H9 (cell line): ENCODE measurements around the gene FGF9. TPM values are rescaled to one million over a fixed set of nuclear protein-coding genes. Genes with fewer than 3 reads are reported as not detected.

Experiments
- DNase-seq: peaks from one replicate; pipeline ENCODE4 v3.0.0-alpha.2; 2017
- H2AFZ ChIP-seq: one replicate; pipeline ENCODE4 v1.6.1; 2013; ENCODE audit warnings: mild to moderate bottlenecking, low read length, control low read depth, moderate library complexity
- H2AK5ac ChIP-seq: 2 replicates; pipeline ENCODE4 v1.6.1; 2013; ENCODE audit warnings: low read length, control low read depth, mixed read lengths; ENCODE audit not compliant: insufficient read length
- H2BK120ac ChIP-seq: one replicate; pipeline ENCODE4 v1.6.1; 2013; ENCODE audit warnings: low read depth, mild to moderate bottlenecking, low read length, control low read depth, inconsistent platforms; ENCODE audit not compliant: poor library complexity, severe bottlenecking
- H2BK12ac ChIP-seq: 2 replicates; pipeline ENCODE4 v1.6.1; 2013; ENCODE audit warnings: low read length, control low read depth, mixed read lengths, low read depth; ENCODE audit not compliant: insufficient read length
- H2BK15ac ChIP-seq: 2 replicates; pipeline ENCODE4 v1.6.1; 2013; ENCODE audit warnings: low read depth, low read length, control low read depth
- H2BK20ac ChIP-seq: one replicate; pipeline ENCODE4 v1.6.1; 2013; ENCODE audit warnings: low read depth, mild to moderate bottlenecking, low read length, control low read depth, inconsistent platforms; ENCODE audit not compliant: poor library complexity, severe bottlenecking
- H2BK5ac ChIP-seq: 2 replicates; pipeline ENCODE4 v1.6.1; 2013; ENCODE audit warnings: low read length, control low read depth, mixed read lengths; ENCODE audit not compliant: insufficient read length
- H3K14ac ChIP-seq: 2 replicates; pipeline ENCODE4 v1.6.1; 2013; ENCODE audit warnings: low read length, control low read depth; ENCODE audit not compliant: insufficient read depth
- H3K18ac ChIP-seq: 2 replicates; pipeline ENCODE4 v1.6.1; 2013; ENCODE audit warnings: low read depth, mild to moderate bottlenecking, mixed read lengths, low read length, control low read depth; ENCODE audit not compliant: insufficient read length
- H3K23ac ChIP-seq: 2 replicates; pipeline ENCODE4 v1.6.1; 2013; ENCODE audit warnings: low read length, control low read depth, mixed read lengths, low read depth; ENCODE audit not compliant: insufficient read length
- H3K23me2 ChIP-seq: 2 replicates; pipeline ENCODE4 v1.6.1; 2013; ENCODE audit warnings: low read depth, mild to moderate bottlenecking, mixed read lengths, low read length, control low read depth; ENCODE audit not compliant: insufficient read length, poor library complexity, severe bottlenecking
- H3K27ac ChIP-seq: 2 replicates; pipeline ENCODE4 v1.5.1; 2013; ENCODE audit warnings: low read length, control low read depth, mixed read lengths, low read depth; ENCODE audit not compliant: insufficient read length
- H3K27me3 ChIP-seq: 2 replicates; pipeline ENCODE4 v1.6.1; 2013; ENCODE audit warnings: low read length, control low read depth, inconsistent platforms; ENCODE audit not compliant: insufficient read depth
- H3K4ac ChIP-seq: 2 replicates; pipeline ENCODE4 v1.6.1; 2013; ENCODE audit warnings: low read depth, mild to moderate bottlenecking, control low read depth, inconsistent platforms, low read length, moderate library complexity
- H3K4me1 ChIP-seq: 2 replicates; pipeline ENCODE4 v1.6.1; 2013; ENCODE audit warnings: low read length, control low read depth, inconsistent platforms; ENCODE audit not compliant: insufficient read depth
- H3K4me2 ChIP-seq: 2 replicates; pipeline ENCODE4 v1.6.1; 2013; ENCODE audit warnings: low read length, control low read depth, mixed read lengths; ENCODE audit not compliant: insufficient read length, insufficient read depth
- H3K56ac ChIP-seq: 2 replicates; pipeline ENCODE4 v1.6.1; 2013; ENCODE audit warnings: low read depth, mild to moderate bottlenecking, mixed read lengths, low read length, control low read depth; ENCODE audit not compliant: insufficient read length
- H3K79me1 ChIP-seq: 2 replicates; pipeline ENCODE4 v1.6.1; 2013; ENCODE audit warnings: low read depth, mild to moderate bottlenecking, moderate library complexity, low read length, control low read depth, inconsistent platforms; ENCODE audit not compliant: insufficient read depth, poor library complexity, severe bottlenecking
- H3K79me2 ChIP-seq: 2 replicates; pipeline ENCODE4 v1.6.1; 2013; ENCODE audit warnings: low read length, control low read depth, inconsistent platforms; ENCODE audit not compliant: insufficient read depth
- H3K9ac ChIP-seq: 2 replicates; pipeline ENCODE4 v1.6.1; 2013; ENCODE audit warnings: low read length, control low read depth, mixed read lengths; ENCODE audit not compliant: insufficient read length; ENCODE audit errors: extremely low read depth
- H3K9me3 ChIP-seq: one replicate; pipeline ENCODE4 v1.6.1; 2013; ENCODE audit warnings: low read depth, low read length, inconsistent platforms; ENCODE audit not compliant: control insufficient read depth
- H3T11ph ChIP-seq: one replicate; pipeline ENCODE4 v1.6.1; 2013; ENCODE audit warnings: mild to moderate bottlenecking, low read length, control low read depth, inconsistent platforms
- H4K20me1 ChIP-seq: one replicate; pipeline ENCODE4 v1.6.1; 2013; ENCODE audit not compliant: control insufficient read depth, insufficient read length, insufficient read depth
- H4K5ac ChIP-seq: 2 replicates; pipeline ENCODE4 v1.6.1; 2013; ENCODE audit warnings: low read depth, mild to moderate bottlenecking, mixed read lengths, low read length, control low read depth; ENCODE audit not compliant: insufficient read length
- H4K8ac ChIP-seq: replicated peaks from 2 replicates; pipeline ENCODE4 v1.6.1; 2013; ENCODE audit warnings: low read length, control low read depth, mixed read lengths, low read depth; ENCODE audit not compliant: insufficient read length
- H4K91ac ChIP-seq: 2 replicates; pipeline ENCODE4 v1.6.1; 2013; ENCODE audit warnings: low read depth, mild to moderate bottlenecking, moderate library complexity, mixed read lengths, low read length, control low read depth; ENCODE audit not compliant: insufficient read length
- H3K27ac Mint-ChIP-seq, 3 experiments: 2 replicates in 2 of 3; 3 replicates in 1 of 3; pipeline ENCODE4 v1.8.0; 2020 to 2021; ENCODE audit warnings: mixed read lengths in 3 of 3, mild to moderate bottlenecking in 1 of 3, moderate library complexity in 1 of 3
- H3K27me3 Mint-ChIP-seq: 2 replicates; pipeline ENCODE4 v1.8.0; 2021; ENCODE audit warnings: low read depth, mild to moderate bottlenecking, moderate library complexity, mixed read lengths
- H3K36me3 Mint-ChIP-seq, 3 experiments: 2 replicates in 2 of 3; 3 replicates in 1 of 3; pipeline ENCODE4 v1.8.0; 2020 to 2021; ENCODE audit warnings: low read depth in 3 of 3, mixed read lengths in 3 of 3; ENCODE audit not compliant: insufficient read depth in 1 of 3
- H3K4me1 Mint-ChIP-seq, 2 experiments: 2 replicates each; pipeline ENCODE4 v1.8.0; 2020; ENCODE audit warnings: mixed read lengths in 2 of 2
- H3K4me3 Mint-ChIP-seq, 2 experiments: 2 replicates in 1 of 2; 3 replicates in 1 of 2; pipeline ENCODE4 v1.8.0; 2020 to 2021; ENCODE audit warnings: mild to moderate bottlenecking in 2 of 2, mixed read lengths in 2 of 2, moderate library complexity in 1 of 2
- H3K9me3 Mint-ChIP-seq, 2 experiments: 2 replicates in 1 of 2; 3 replicates in 1 of 2; pipeline ENCODE4 v1.8.0; 2020; ENCODE audit warnings: mild to moderate bottlenecking in 2 of 2, mixed read lengths in 2 of 2, moderate library complexity in 1 of 2
- WGBS: extraction: QIAGEN DNeasy Blood & Tissue Kit; methylation state at CpG from one replicate; pipeline ENCODE4 v1.1.7; 2013; ENCODE audit warnings: missing lambda C conversion rate, low lambda C conversion rate, mixed read lengths; ENCODE audit not compliant: insufficient read length; ENCODE audit errors: extremely low coverage; 5-methylcytosine and 5-hydroxymethylcytosine counted together
- total RNA-seq: library from RNA; stranded (reverse); gene quantifications from 2 replicates; pipeline ENCODE4 v1.2.1, GENCODE V29; 2021
- TF ChIP-seq, protein P1 (sequence below): fragments of 200-600 bp; sonication (generic); conservative IDR thresholded peaks from 3 replicates; pipeline ENCODE4 v1.8.0; 2021; ENCODE audit warnings: antibody characterized with exemption, mild to moderate bottlenecking

FGF9 gene
- total RNA-seq, 1 experiment from 2014 or later: 0.22 TPM

- Histone ChIP-seq H4K20me1 (no peaks in the 10 kb centered on the region), H3K9ac (no peak overlapping the region), H2BK12ac (no peak overlapping the region), H3K27me3 (no peaks in the 10 kb centered on the region), H3K4ac (no peak overlapping the region), H3K4me2 (no peak overlapping the region), H4K91ac (no peak overlapping the region), H2BK5ac (no peak overlapping the region), H4K5ac (no peak overlapping the region), H3T11ph (no peak overlapping the region), H3K79me1 (no peaks in the 10 kb centered on the region), H3K14ac (no peak overlapping the region), H3K56ac (no peak overlapping the region), H3K18ac (no peak overlapping the region), H2AK5ac (no peak overlapping the region), H2AFZ (no peak overlapping the region), H2BK20ac (no peak overlapping the region), H3K27ac (no peak overlapping the region), H2BK120ac (no peak overlapping the region), H3K4me1 (no peaks in the 10 kb centered on the region), H3K79me2 (no peaks in the 10 kb centered on the region), H4K8ac (no peak overlapping the region), H2BK15ac (no peak overlapping the region), H3K23me2 (no peaks in the 10 kb centered on the region), H3K9me3 (no peaks in the 10 kb centered on the region), H3K23ac (no peak overlapping the region)
- H3K4me3 Mint-ChIP-seq: no peak overlapping the region
- H3K27me3 Mint-ChIP-seq: no peaks in the 10 kb centered on the region
- peaks cover 2 to 6% of the 10 kb centered on the region in 2 experiments for H3K4me1 Mint-ChIP-seq
- TF ChIP-seq, protein P1, sequence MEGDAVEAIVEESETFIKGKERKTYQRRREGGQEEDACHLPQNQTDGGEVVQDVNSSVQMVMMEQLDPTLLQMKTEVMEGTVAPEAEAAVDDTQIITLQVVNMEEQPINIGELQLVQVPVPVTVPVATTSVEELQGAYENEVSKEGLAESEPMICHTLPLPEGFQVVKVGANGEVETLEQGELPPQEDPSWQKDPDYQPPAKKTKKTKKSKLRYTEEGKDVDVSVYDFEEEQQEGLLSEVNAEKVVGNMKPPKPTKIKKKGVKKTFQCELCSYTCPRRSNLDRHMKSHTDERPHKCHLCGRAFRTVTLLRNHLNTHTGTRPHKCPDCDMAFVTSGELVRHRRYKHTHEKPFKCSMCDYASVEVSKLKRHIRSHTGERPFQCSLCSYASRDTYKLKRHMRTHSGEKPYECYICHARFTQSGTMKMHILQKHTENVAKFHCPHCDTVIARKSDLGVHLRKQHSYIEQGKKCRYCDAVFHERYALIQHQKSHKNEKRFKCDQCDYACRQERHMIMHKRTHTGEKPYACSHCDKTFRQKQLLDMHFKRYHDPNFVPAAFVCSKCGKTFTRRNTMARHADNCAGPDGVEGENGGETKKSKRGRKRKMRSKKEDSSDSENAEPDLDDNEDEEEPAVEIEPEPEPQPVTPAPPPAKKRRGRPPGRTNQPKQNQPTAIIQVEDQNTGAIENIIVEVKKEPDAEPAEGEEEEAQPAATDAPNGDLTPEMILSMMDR: no peak
- H3K36me3 Mint-ChIP-seq: no peaks in the 10 kb centered on the region; a peak in 1 of 7 replicates
- no peak for DNase-seq
- no peak overlapping the region for H3K27ac Mint-ChIP-seq
- WGBS: no CpG with 5 or more reads among the region's 1 CpG
- no peaks in the 10 kb centered on the region for H3K9me3 Mint-ChIP-seq
Observed at GRCh38 chr13:21749410-21749809, 78.5 kb downstream of the FGF9 start.
